RWPE1 (cell line): ENCODE measurements around the gene TMEM44.

Experiments used
- CTCF ChIA-PET: fragments of 350-600 bp; sonication (Branson Sonifier 250); formaldehyde crosslinking; extraction: SDS; loops from one replicate; lab custom pipeline; 2021; lab: Yijun Ruan, JAX
- POLR2A ChIA-PET: fragments of 400-600 bp; formaldehyde crosslinking; extraction: SDS; loops from one replicate; lab custom pipeline; 2020; ENCODE audit warnings: antibody characterized with exemption; ENCODE audit not compliant: low non-redundant PET; lab: Yijun Ruan, JAX
- DNase-seq: peaks from one replicate; pipeline ENCODE4 v3.0.0; 2012; ENCODE audit warnings: low spot score
- H3K27ac ChIP-seq: fragments of 450-650 bp; 2 replicates; pipeline ENCODE4 v1.5.1; 2017
- CTCF ChIP-seq: fragments of 450-650 bp; conservative IDR thresholded peaks from 2 replicates; pipeline ENCODE4 v1.5.1; 2017; ENCODE audit warnings: low read depth, mild to moderate bottlenecking

The TMEM44 gene

GRCh38 chr3:194588236-194588635 lies 45.0 kb downstream of the TMEM44 start:
- POLR2A ChIA-PET, result interaction anchor here (1.1 kb wide), 1 partner anchor 11 kb away, joined by 3 read pairs; no protein-coding TSS in a partner anchor
- no peak for TF ChIP-seq CTCF
- DNase-seq, result peak; percentile 36
- H3K27ac ChIP-seq, result no peak overlapping the region
- CTCF ChIA-PET, result interaction anchor here (0.7 to 1.1 kb wide), 2 partner anchors 83 to 458 kb away, joined by 3 read pairs; partner anchors contain the start of gene LSG1

GRCh38 chr3:194587438-194587931 lies 45.7 kb downstream of the TMEM44 start:
- no peak for DNase-seq
- POLR2A ChIA-PET, result no interaction called here
- TF ChIP-seq CTCF, result no peak
- CTCF ChIA-PET, result interaction anchor here (0.7 to 1.1 kb wide), 2 partner anchors 60 to 84 kb away, joined by 3 read pairs; partner anchors contain the start of gene LSG1
- peak overlapping the region; percentile 9 for H3K27ac ChIP-seq

- CTCF ChIA-PET, result interaction anchor here (0.7 kb wide), 1 partner anchor 59 kb away, joined by 3 read pairs; no protein-coding TSS in a partner anchor
- no peak overlapping the region; the same call in 1 of the 2 replicates for H3K27ac ChIP-seq
- POLR2A ChIA-PET, result no interaction called here
- TF ChIP-seq CTCF, result no peak
- no peak for DNase-seq
Observed at GRCh38 chr3:194586836-194587235, 46.4 kb downstream of the TMEM44 start.

- ChIA-PET CTCF (interaction anchor here (0.6 to 1.4 kb wide), 4 partner anchors 8 to 497 kb away, joined by 3 to 4 read pairs (median 4); no protein-coding TSS in a partner anchor), POLR2A (interaction anchor here (0.6 kb wide), 1 partner anchor 60 kb away, joined by 3 read pairs; no protein-coding TSS in a partner anchor)
- no peak for DNase-seq
- no peak overlapping the region for H3K27ac ChIP-seq
- TF ChIP-seq CTCF, result no peak
Observed at GRCh38 chr3:194585880-194586281, 47.3 kb downstream of the TMEM44 start.

- no peak for DNase-seq
- TF ChIP-seq CTCF, result no peak
- ChIA-PET POLR2A (interaction anchor here (0.6 kb wide), 2 partner anchors 87 to 366 kb away, joined by 3 to 4 read pairs; partner anchors contain the start of gene LSG1), CTCF (interaction anchor here (1.4 kb wide), 1 partner anchor 9 kb away, joined by 4 read pairs; no protein-coding TSS in a partner anchor)
- peak overlapping the region; percentile 20; the same call in 1 of the 2 replicates for H3K27ac ChIP-seq
Observed at GRCh38 chr3:194584866-194585265, 48.4 kb downstream of the TMEM44 start.

GRCh38 chr3:194584320-194584776 lies 48.9 kb downstream of the TMEM44 start:
- TF ChIP-seq CTCF, result no peak
- DNase-seq, result no peak
- CTCF ChIA-PET, result interaction anchor here (1.4 kb wide), 1 partner anchor 10 kb away, joined by 4 read pairs; no protein-coding TSS in a partner anchor
- POLR2A ChIA-PET, result no interaction called here
- peak overlapping the region; percentile 92 for H3K27ac ChIP-seq
